ENCODE results near the gene CCDC107. TPM values are rescaled to one million over a fixed set of nuclear protein-coding genes. Genes with fewer than 3 reads are reported as not detected.

The CCDC107 gene
- total and polyA plus RNA-seq, 2 of the 13 experiments (the other 11 are each of a cell fraction or from before 2014, with no cell fraction given), result 7.1 to 15.2 TPM

DNA sequence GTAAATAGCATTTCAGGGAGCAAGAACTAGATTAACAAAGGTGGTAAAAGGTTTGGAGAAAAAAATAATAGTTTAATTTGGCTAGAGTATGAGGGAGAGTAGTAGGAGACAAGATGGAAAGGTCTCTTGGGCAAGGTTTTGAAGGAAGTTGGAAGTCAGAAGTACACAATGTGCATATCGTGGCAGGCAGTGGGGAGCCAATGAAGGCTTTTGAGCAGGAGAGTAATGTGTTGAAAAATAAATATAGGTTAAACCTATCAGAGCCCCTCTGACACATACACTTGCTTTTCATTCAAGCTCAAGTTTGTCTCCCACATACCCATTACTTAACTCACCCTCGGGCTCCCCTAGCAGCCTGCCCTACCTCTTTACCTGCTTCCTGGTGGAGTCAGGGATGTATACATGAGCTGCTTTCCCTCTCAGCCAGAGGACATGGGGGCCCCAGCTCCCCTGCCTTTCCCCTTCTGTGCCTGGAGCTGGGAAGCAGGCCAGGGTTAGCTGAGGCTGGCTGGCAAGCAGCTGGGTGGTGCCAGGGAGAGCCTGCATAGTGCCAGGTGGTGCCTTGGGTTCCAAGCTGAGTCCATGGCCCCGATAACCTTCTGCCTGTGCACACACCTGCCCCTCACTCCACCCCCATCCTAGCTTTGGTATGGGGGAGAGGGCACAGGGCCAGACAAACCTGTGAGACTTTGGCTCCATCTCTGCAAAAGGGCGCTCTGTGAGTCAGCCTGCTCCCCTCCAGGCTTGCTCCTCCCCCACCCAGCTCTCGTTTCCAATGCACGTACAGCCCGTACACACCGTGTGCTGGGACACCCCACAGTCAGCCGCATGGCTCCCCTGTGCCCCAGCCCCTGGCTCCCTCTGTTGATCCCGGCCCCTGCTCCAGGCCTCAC, 15.3 kb downstream of the CCDC107 start, which contains the start of gene CA9:
Gene CA9 (plus strand): TSS at position 797 of the 893 bp plus-strand sequence. CDS start 32 bp downstream, at position 829.
- peak within 1 kb of the TSS; percentile 85 for H3K4me2 ChIP-seq (ENCODE audit: low read depth, low read length)
- 4% methylated on average over 2 of the region's 10 CpGs for WGBS (ENCODE audit: low lambda C conversion rate)
- peak within 1 kb of the TSS; percentile 27 to 73 (median 57) for H3K4me3 ChIP-seq (replicated peaks in 1 of 3; ENCODE audit: insufficient read depth in 1 of 3, low read depth in 2 of 3, low read length in 3 of 3)
- H3K79me2 ChIP-seq (ENCODE audit: insufficient read depth, low read length), result no peaks in the 10 kb centered on the region
- peaks cover 67% of the 10 kb centered on the region for H3K4me1 ChIP-seq (ENCODE audit: insufficient read depth, low read length)
- ATAC-seq (peak; percentile 56), FAIRE-seq (no peak), DNase-seq (ENCODE audit: low spot score) (peak; percentile 25)
- H3K27me3 ChIP-seq (ENCODE audit: control insufficient read depth in 1 of 2, insufficient read depth in 2 of 2, low read length in 2 of 2), result no peaks in the 10 kb centered on the region
- no peak within 1 kb of the TSS for H2AFZ ChIP-seq (ENCODE audit: low read length)
- intact Hi-C loops (cut with micrococcal nuclease; ENCODE audit: unreplicated experiment), result no loop called here
- ChIA-PET POLR2A (interaction anchor here (0.8 to 1.5 kb wide), 4 partner anchors 8 to 23 kb away, joined by 3 to 6 read pairs (median 4); partner anchors contain the start of gene ARHGEF39), CTCF (ENCODE audit: low intra/inter-chr PET ratio, low total read pairs) (no interaction called here)
- peak within 1 kb of the TSS; percentile 40 for H3K9ac ChIP-seq (ENCODE audit: insufficient read depth, low read depth, low read length)
- no peaks in the 10 kb centered on the region for H4K20me1 ChIP-seq (ENCODE audit: insufficient read depth, low read length)
- no TSS peak for BruUV-seq (replicated peaks)
- H3K27ac ChIP-seq (ENCODE audit: extremely low read length, insufficient read depth, low read length), result no peak within 1 kb of the TSS
- H3K9me3 ChIP-seq (ENCODE audit: low read length), result no peaks in the 10 kb centered on the region
- H3K36me3 ChIP-seq (replicated peaks in 1 of 2; ENCODE audit: control insufficient read depth in 1 of 2, insufficient read depth in 2 of 2, low read length in 2 of 2), result no peaks in the 10 kb centered on the region
- in situ Hi-C loops (cut with HindIII; ENCODE audit: extremely low pct_ligation_motif_present, low pct_unique_long_range_greater_than_20kb), result no loop called here
- TF ChIP-seq TFDP2 (CRISPR knock-in tag; IDR thresholded peaks at IDR 0.05) (no peak; the same call in 1 of the 2 replicates), DNMT3B (CRISPR knock-in tag; conservative IDR thresholded peaks at IDR 0.05) (no peak), IKZF4 (CRISPR knock-in tag; IDR thresholded peaks at IDR 0.05; ENCODE audit: borderline replicate concordance, low read depth, not compliant biosample characterization) (no peak), NPAS2 (CRISPR knock-in tag; IDR thresholded peaks at IDR 0.05; ENCODE audit: borderline replicate concordance) (no peak), ZNF143 (CRISPR knock-in tag; IDR thresholded peaks at IDR 0.05) (no peak), CEBPB (IDR thresholded peaks at IDR 0.05; ENCODE audit: borderline replicate concordance, low read depth, low read length) (no peak), IRF2 (CRISPR knock-in tag; IDR thresholded peaks at IDR 0.05) (no peak), ZNF335 (CRISPR knock-in tag; IDR thresholded peaks at IDR 0.05) (no peak), ZNF761 (CRISPR knock-in tag; conservative IDR thresholded peaks at IDR 0.05) (0 out of 2 replicates have a peak, but pooled peaks have one; percentile 62), ZNF83 (CRISPR knock-in tag; IDR thresholded peaks at IDR 0.05; ENCODE audit: borderline replicate concordance) (no peak), PHB2 (IDR thresholded peaks at IDR 0.05; ENCODE audit: partially characterized antibody) (no peak), SIX1 (CRISPR knock-in tag; IDR thresholded peaks at IDR 0.05; ENCODE audit: borderline replicate concordance) (no peak), BHLHE40 (IDR thresholded peaks at IDR 0.05; ENCODE audit: low read length) (no peak), GTF3A (CRISPR knock-in tag; conservative IDR thresholded peaks at IDR 0.05) (no peak), ZFY (CRISPR knock-in tag; IDR thresholded peaks at IDR 0.05) (0 out of 2 replicates have a peak, but pooled peaks have one; percentile 31), THAP11 (CRISPR knock-in tag; IDR thresholded peaks at IDR 0.05) (no peak), ZNF7 (CRISPR knock-in tag; IDR thresholded peaks at IDR 0.05) (no peak), ARID3A (IDR thresholded peaks at IDR 0.05; ENCODE audit: low read depth, low read length) (no peak), ZNF343 (CRISPR knock-in tag; IDR thresholded peaks at IDR 0.05) (no peak), SOX5 (CRISPR knock-in tag; IDR thresholded peaks at IDR 0.05; ENCODE audit: borderline replicate concordance) (no peak)
- TF ChIP-seq, protein P1, sequence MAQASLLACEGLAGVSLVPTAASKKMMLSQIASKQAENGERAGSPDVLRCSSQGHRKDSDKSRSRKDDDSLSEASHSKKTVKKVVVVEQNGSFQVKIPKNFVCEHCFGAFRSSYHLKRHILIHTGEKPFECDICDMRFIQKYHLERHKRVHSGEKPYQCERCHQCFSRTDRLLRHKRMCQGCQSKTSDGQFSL (CRISPR knock-in tag; IDR thresholded peaks at IDR 0.05), result no peak
- TF ChIP-seq, protein P2, sequence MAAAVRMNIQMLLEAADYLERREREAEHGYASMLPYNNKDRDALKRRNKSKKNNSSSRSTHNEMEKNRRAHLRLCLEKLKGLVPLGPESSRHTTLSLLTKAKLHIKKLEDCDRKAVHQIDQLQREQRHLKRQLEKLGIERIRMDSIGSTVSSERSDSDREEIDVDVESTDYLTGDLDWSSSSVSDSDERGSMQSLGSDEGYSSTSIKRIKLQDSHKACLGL (CRISPR knock-in tag; IDR thresholded peaks at IDR 0.05), result peak; percentile 40; the same call in 1 of the 2 replicates
